ENCODE data around the gene HOXA6.

Gene HOXA6

DNA sequence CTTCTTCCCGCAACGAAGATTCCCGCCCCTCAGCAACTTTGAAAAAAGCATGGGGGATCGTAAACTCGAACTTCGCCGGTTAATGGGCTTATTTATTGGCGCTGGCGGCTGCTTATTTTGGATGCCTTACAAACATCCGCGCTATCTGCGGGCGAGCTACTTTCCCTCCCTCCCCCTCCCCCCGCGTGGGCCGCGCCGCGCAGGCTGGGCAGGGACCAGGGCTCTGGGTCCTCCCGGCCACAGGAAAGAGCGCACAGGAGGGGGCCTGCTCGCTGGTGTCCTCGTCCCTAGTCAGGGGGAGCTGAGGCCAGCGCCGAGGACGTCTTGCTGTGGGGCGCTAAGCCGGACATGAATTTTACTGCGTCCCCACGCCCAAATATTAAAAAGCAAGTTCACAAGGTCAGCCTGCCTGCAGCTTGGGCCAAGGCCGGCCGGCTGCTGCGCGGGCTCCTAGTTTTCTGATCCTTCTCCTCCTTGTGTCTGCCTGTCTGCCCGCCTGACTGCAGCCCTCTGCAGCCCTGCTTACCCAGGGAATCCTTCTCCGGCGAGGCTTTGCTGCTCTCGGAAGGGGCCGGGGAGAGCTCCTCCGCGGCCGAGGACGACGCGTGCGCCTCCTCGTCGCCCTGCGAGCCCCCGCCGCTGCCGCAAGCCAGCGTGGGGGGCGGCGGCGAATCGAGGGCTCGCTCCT lies 25.4 kb upstream of the HOXA6 start:
- DNase-seq (ENCODE audit: low read depth in 3 of 3) = no peak

DNA sequence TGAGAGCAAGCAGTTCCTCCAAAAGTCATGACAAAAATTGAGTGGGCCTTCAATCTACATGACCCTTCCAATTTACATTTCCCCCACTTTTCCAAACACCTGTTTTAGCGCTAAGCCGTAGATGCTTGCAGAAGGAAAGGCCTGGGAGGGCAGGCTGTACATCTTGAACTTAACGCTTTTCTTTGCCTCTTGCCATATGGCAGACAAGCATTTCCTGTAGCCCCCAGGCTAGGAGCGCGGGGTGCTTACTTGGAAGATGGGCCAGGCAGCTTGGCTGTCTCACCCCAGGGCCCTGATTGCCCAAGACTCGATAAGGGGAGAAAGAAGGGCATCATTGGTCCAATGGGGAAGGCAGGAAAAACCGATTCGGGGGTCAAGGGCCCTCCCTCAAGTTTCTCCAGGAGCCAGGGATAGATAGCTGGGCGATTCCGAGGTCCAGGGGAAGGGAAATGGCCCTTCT lies 24.8 kb upstream of the HOXA6 start:
- no peak for DNase-seq (ENCODE audit: low read depth in 3 of 3)

DNA sequence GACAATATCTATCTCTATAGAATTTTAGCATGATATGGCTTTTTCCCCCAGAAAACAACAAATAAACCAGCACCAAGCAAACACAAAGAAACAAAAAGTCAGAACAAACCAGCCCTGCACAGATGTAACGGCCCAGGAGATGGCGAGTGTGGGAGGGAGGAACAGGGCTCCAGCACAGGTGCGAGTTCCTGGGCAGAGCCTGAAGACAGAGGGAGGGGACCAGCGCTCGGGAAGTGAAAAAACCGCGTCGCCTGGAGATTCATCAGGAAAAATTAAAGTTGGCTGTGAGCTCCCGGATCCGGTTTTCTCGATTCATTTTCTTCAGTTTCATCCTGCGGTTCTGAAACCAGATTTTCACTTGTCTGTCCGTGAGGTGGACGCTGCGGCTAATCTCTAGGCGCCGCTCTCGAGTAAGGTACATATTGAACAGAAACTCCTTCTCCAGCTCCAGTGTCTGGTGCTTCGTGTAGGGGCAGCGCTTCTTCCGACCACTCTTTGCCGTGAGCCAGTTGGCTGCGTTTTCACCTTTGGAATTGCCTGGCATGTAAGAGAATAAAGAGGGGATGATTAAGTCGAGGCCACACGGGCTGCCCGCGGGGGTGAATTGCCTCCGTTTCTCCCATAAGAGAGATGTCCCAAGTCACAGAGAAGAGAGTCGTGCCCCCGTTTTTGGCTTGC lies 24.2 kb upstream of the HOXA6 start:
- DNase-seq (ENCODE audit: low read depth in 3 of 3) = no peak

DNA sequence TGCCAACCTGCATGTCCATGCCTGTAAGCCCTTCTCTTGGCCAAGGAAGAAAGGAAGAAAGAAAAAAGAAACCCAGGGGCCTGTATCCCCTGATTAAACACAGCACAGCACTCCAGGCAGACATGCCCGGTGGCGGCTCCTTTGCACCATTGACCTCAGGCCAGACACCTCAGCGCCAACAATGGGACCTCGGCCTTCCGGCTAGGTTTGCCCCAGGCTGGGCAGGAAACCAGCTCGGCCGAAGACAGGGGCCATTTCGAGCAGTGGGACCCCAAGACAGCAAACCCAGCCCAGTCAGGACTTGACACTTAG lies 23.7 kb upstream of the HOXA6 start:
- DNase-seq (ENCODE audit: low read depth in 3 of 3) = no peak

DNA sequence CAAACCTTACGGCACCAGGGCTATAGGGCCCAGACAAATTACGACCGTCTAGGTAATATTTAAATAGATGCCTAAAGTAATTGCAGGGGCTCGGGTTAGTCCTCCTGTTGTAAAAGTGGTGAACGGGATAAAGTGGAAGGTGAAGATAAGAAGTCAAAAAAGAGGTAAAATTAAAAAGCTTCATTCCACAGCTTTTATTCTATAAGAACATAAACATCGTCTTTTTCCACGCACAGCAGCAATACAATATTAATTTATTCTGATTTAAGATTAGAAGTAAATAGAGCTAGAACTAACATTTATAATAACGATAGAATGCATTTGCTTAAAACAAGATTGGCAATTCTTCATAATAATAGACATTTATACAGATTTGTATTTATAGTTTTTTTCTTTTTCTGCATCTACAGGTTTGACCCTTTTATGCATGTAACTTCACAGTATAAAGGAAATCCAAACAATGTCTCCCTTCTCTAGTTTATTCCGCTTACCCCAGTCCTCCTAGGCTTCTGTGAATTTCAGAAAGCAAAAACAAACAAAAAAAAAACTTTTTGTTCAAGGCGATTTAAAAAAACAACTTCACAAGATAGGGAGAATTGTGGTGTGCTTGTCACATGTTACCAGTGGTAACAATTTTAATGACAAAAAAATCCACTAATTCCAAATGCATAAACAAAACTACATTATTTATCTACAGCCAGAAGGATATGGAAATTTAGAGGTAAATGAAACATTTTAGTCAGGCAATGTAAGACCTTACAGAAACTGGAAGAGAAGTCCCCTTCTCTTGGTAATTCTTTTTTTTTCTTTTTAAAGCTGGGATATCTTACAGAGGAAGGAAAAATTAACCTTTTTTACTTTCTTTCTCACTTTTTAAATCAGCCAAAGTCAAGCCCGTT lies 23.1 kb upstream of the HOXA6 start:
- DNase-seq (ENCODE audit: low read depth in 3 of 3) = no peak

DNA sequence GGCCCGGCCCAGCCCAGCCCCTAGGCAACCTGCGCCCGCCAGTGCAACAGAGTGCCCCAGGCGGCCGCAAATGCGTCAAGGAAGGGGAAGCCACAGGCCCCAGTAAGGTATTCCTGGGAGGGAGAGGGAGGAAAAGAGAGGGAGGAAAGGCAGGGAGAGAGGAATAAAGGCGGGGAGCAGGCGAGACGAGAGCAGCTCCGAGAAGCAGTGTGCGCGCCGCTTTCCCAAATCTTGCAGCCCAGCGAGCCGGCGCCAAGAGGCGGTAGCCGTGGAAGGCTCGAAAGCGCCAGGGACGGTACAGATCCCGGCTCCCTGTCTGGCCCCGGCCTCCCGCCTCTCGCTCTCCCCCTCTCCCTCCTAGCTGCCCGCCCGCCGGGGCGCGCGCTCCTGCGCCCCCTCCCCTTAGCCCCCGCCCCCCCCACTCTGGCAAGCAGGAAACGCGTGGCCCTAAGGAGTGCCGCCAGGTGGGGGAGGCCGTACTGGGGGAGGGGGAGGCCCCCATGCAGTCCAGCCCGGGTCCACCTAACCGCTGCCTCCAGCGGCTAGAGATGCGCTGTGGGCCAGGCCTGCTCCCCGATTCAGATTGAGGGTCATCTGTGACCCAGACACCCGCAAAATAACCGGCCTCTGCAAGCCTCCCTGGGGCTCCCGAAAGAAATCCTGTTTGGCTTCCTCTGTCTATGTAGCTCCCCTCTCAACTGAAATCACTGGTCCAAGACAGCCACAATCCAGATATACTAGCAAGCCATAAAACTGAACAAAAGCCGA lies 22.3 kb upstream of the HOXA6 start:
- no peak for DNase-seq (ENCODE audit: low read depth in 3 of 3)

DNA sequence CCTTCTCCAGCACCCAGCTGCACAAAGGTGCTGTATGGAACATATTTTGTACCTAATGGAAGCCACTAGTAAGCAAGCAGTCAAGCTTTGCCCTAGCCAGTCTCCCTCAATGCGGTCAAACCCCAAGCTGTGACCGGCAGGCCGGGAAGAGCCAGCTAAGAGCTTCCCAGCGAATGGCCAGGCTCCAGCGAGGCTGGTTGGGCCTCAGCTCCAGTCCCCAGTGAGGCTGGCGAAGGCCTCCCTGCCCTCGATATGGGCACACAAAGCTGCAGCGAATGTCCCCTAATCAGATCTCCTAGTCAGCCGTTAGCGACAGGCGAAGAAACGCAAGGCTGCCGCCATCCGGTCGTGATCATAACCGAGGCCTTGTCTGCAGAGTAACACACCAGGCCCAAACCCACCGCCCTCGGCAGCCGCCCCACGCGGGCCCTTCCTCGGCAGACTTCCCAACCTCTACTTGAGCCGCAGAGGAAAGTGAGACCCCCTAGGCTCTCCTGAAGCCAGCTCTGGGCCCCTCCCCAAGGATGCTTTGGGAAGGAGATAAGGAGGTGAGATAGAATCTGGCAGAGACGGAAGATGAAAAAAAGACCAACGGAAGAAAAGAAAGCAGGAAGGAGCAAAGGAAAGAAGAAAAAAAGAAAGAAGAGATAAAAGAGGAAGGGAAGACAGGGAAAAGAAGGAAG lies 20.8 kb upstream of the HOXA6 start:
- no peak for DNase-seq (ENCODE audit: low read depth in 3 of 3)

DNA sequence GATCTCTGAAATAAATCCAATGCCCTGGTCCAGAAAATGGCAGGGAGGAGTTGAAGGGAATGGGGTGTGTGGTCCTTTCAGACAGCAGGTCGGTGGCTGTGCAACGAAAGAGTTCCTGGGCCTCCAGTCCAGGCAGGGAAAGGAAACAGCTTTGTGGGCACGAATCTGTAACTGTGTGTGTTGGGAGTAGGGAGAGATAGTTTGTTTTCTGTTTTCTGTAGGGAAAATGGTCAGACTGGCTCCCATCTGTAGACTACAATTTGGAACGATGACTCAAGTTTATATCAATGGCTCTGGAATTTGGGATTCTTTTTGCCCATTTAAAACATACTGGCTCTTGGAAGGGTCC lies 20.3 kb upstream of the HOXA6 start:
- DNase-seq (ENCODE audit: low read depth in 3 of 3) = no peak

DNA sequence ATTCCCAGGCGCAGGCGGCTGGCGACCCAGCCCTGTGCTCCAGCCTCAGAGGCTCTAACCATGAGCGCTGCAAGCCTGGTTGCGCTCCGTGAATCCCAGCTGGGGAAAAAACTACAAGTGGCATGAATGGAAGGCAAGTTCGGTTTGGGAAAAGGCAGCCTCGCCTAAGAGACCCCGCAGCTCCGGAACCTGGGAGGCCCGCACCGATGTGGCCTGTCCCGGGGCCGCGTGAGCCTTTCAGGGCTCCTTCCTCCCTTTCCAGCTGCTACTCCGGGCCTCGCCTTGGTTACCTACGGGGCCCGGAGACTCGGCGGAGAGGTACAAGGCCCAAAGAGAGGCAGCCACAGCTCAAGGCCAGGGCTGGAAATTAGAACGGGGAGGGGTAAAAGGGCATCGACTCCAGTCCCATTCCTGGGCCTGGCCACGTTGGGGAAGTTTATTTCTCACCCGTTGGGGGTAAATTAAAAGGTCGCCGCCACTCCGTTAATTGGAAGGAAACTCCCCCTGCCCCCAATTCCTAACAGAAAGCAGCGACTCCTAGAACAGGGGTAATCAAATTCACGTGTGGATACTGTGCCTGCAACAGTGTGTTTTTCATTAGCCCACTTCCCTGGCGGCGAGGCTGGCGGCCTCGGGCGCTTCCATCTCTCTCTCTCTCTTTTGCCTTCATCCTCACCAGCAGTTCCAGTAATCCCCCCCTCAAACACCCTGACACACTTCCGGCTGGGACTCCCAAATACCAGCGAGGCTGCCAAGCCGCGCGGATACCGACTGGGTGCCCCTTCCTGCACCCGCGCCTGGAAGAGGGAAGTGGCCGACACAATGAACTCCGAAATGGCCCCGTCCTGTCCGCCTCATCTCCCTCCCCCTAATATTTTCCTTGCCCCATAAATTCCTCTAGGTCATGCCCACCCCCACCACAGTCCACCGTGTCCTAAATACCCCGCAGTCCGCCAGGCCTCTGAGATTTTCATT lies 19.2 kb upstream of the HOXA6 start:
- no peak for DNase-seq (ENCODE audit: low read depth in 3 of 3)

DNA sequence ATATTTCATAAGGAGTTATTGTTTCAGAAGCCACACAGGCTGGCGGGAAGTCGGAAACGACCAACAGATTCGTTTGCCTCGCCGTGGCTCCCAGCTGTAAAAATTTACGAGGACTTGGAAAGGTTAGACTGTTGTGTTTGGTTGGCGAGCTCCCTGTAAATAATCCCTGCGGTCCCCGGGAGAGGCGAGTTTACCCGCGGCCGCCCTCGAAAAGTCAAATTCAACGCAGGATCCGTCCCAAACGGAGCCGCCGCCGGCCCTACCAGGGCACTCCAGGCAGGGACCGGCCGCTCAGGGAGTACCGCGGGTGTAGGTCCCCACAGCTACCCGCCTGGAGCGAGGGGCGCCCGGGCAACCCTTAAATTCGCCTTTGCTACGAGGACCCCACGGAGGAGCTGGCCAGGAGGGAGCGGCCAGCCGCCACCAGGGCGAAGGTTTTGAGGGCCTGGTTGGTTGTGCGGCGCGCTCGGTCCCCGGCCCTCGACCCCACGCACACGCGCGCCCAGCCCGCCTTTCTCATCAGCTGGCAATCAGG lies 18.5 kb upstream of the HOXA6 start:
- DNase-seq (ENCODE audit: low read depth in 3 of 3) = no peak

DNA sequence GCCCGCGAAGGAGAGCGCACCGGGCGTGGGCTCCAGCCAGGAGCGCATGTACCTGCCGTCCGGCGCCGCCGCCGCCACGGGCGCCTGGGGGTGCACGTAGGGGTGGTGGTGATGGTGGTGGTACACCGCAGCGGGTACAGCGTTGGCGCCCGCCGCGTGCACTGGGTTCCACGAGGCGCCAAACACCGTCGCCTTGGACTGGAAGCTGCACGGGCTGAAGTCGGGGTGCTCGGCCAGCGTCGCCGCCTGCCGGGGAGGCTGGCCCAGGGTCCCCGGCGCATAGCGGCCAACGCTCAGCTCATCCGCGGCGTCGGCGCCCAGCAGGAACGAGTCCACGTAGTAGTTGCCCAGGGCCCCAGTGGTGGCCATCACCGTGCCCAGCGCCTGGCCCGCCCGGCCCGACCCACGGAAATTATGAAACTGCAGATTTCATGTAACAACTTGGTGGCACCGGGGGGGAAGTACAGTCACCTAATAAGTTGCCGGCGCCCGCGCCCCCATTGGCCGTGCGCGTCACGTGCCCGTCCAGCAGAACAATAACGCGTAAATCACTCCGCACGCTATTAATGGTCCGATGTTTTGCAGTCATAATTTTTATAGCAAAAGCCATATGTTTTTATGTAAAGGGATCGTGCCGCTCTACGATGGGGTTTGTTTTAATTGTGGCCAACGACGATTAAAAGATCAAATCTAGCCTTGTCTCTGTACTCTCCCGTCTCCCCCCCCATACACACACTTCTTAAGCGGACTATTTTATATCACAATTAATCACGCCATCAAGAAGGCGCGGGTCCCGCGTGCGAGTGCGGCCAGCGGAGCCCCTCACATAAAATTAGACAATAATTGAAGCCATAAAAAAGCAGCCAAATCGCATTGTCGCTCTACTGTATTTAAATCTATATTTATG lies 17.8 kb upstream of the HOXA6 start, which contains the start of gene HOXA9:
TSS of gene HOXA9 (minus strand) at position 449 of the 907 bp plus-strand sequence. CDS start at position 369, 80 bp downstream.
- DNase-seq (ENCODE audit: low read depth in 3 of 3) = no peak

DNA sequence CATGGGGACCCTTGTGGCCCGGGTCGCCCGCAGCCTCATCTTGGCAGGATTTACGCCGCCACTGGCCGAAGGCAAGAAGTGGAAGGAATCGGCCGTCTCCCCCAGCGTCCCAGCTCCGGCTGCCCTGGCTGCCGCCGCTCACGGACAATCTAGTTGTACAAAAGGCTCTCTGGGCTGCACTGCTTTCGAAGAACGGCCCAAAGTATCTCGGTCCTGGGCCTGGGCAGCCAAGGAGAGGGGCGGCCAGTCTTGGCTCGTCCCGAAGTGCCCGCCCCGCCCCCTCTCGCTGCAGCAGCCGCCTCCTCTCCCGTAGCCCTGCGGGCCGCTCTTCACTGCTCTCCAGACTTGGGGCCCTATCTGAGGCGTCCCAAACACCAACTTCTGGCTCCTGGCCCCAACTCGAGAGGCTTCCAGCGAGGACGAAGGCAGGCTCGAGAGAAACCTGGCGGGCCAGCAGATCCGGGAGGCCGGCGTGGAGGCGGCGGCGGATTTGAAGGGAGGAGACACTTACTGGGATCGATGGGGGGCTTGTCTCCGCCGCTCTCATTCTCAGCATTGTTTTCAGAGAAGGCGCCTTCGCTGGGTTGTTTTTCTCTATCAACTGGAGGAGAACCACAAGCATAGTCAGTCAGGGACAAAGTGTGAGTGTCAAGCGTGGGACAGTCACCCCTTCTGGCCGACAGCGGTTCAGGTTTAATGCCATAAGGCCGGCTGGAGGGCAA lies 17.0 kb upstream of the HOXA6 start:
- no peak for DNase-seq (ENCODE audit: low read depth in 3 of 3)

DNA sequence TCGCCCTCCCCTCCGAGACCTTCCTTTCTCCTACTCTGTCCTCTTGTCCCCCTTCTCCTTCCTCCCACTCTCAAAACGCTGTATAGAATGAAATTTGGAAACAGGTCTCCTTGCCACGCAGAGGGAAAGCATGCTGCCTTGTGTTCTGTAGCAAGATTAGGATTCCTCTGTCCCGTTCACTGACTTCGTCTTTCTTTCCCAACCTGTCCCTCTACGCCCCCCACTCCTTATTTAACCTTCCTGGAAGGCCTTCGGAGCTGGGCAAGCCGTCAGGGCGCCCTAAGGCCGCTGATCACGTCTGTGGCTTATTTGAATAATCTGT lies 16.4 kb upstream of the HOXA6 start:
- no peak for DNase-seq (ENCODE audit: low read depth in 3 of 3)

DNA sequence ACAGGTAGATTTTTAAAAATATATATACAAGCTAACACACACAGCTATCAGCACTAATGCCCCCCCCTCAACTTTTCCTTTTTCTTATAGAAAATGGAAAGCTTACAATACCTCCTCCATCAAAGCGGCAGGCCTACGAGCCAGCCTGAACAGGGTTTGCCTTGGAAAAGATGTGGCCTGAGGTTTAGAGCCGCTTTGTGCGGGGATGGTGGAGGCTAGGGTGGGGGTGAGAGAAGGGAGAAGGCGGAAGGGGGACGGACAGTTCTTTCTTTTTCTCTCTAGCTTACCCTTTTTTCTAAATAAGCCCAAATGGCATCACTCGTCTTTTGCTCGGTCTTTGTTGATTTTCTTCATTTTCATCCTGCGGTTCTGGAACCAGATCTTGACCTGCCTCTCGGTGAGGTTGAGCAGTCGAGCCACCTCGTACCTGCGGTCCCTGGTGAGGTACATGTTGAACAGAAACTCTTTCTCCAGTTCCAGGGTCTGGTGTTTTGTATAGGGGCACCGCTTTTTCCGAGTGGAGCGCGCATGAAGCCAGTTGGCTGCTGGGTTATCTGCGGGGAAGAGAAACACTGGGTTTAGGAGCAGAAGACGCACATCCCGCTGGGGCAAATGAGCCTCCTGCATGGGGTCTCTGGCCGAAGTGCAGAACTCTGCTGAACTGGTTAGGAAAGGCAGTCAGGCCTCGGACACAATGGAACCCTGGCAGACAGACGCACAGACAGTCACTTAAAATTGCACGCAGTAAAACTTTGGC lies 15.9 kb upstream of the HOXA6 start:
- no peak for DNase-seq (ENCODE audit: low read depth in 3 of 3)

DNA sequence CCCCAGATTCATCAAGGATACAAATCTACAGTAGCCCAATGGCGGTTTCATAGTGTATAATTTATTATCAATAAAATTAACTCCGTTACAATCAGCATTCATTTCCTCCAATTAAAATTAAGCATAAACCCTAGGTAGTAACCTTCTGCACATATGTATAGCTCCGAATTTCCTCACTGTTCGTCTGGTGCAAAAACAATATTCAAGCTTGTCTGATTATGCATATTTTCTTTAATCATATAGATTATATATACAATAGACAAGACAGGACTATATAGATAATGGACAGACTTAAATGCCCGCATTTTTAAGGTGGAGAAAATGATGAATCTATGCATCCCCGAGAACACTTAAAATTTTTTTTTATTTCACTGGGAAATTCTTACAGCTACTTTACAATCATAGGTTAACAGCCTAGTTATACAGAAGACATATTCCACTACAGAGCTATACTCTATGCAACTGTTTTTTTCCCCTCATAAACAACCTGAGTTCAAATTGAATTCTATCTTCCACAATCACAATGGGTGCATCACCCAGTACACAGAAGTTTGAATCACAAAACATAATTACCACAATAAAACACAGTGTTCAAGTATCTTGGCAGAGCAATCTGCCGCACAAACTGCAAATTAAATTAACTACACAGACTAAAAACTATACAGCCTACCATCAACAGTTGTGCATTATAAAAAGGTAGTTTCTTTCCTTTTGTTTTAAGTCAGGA lies 15.2 kb upstream of the HOXA6 start:
- no peak for DNase-seq (ENCODE audit: low read depth in 3 of 3)

DNA sequence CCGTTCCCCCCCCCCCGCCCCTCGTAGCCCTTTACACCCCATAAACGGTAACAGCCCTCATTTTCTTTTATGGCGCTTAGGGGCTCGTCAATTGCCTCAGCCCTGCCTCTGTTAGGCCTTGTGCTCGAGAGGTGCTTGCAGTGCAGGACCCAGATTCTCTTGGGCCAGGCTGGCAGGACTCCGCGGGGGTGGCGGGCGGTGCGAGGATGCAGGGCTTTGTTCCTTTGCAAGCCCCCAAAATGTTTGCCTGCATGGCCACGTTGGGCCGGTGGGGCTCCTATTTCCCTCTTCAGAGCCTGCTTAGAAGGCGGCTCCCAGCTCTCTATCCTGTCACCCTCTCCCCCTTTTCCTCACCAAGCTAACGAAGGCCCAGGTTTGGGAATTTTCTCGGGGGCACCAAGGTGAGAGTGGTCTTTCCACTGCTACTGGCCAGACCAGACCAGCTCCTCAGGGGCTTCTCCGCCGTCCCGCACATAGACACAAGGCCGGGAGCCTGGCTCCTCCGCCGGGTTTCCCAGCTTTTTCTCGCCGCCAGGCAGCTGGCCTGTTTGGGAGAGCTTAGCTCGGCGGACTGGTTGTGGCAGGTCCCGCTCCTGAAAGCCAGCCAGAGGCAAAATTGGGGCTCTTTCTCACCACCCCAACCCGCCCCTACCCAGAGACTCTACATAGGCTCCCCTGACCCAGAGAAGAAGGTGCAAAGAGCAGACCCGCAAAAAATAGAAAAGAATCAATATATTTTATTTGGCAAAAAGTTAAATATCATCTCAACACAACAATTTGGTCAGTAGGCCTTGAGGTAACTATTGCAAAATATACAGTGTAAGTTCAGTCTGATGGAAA lies 14.4 kb upstream of the HOXA6 start:
- DNase-seq (ENCODE audit: low read depth in 3 of 3) = no peak

Data from stimulated activated CD4-positive, alpha-beta T cell treated with anti-CD3 and anti-CD28 coated beads, TNF-alpha, amount 100 ng/mL, for 4 hours (primary cell).